IPS DF 19.7 (cell line): ENCODE results near the gene RPS21.

Experiments
- DNase-seq: peaks from one replicate; pipeline ENCODE4 v3.0.0-alpha.2; 2013; ENCODE audit warnings: low read depth, low spot score

The RPS21 gene

GRCh38 chr20:62386383-62387218 lies at the start of gene RPS21:
RPS21 (plus strand) TSS chr20:62387103; CDS start chr20:62387339, 236 bp downstream.
- no peak for DNase-seq

GRCh38 chr20:62337558-62338293 lies 49.2 kb upstream of the RPS21 start:
- DNase-seq, result no peak

- DNase-seq, result no peak
These were observed 48.6 kb upstream of the RPS21 start for GRCh38 chr20:62338294-62338620.

GRCh38 chr20:62339647-62340062 lies 47.2 kb upstream of the RPS21 start:
- no peak for DNase-seq

- DNase-seq, result no peak
These were observed 44.0 kb upstream of the RPS21 start for GRCh38 chr20:62342910-62343309.

- DNase-seq, result no peak
These were observed 42.8 kb upstream of the RPS21 start for GRCh38 chr20:62344092-62344491.

- no peak for DNase-seq
These were observed 42.1 kb upstream of the RPS21 start for GRCh38 chr20:62344782-62345181.

- DNase-seq, result no peak
These were observed 41.1 kb upstream of the RPS21 start for GRCh38 chr20:62345681-62346370.

- no peak for DNase-seq
These were observed 40.3 kb upstream of the RPS21 start for GRCh38 chr20:62346398-62347150.

GRCh38 chr20:62347151-62347404 lies 39.8 kb upstream of the RPS21 start:
- DNase-seq, result no peak

GRCh38 chr20:62347445-62347844 lies 39.5 kb upstream of the RPS21 start:
- DNase-seq, result no peak

- no peak for DNase-seq
These were observed 38.3 kb upstream of the RPS21 start for GRCh38 chr20:62348604-62349003.

- no peak for DNase-seq
These were observed 37.3 kb upstream of the RPS21 start for GRCh38 chr20:62349556-62350097.

GRCh38 chr20:62350098-62350628 lies 36.7 kb upstream of the RPS21 start:
- DNase-seq, result no peak

- no peak for DNase-seq
These were observed 36.1 kb upstream of the RPS21 start for GRCh38 chr20:62350629-62351422.

- no peak for DNase-seq
These were observed 35.2 kb upstream of the RPS21 start for GRCh38 chr20:62351469-62352401.

GRCh38 chr20:62352402-62353288 lies 34.3 kb upstream of the RPS21 start:
- no peak for DNase-seq

GRCh38 chr20:62353289-62354030 lies 33.4 kb upstream of the RPS21 start:
- DNase-seq, result no peak
